Liver (tissue), 9 donors: ENCODE results near the gene ZNF205. TPM values are rescaled to one million over a fixed set of nuclear protein-coding genes. Genes with fewer than 3 reads are reported as not detected.

Experiments
- DNase-seq: peaks from one replicate; pipeline ENCODE4 v3.0.0-alpha.2; 2017; ENCODE audit warnings: low spot score
- H3K27ac ChIP-seq, 2 donors: one replicate each; pipeline ENCODE4 v1.7.0; 2013; ENCODE audit warnings: inconsistent platforms in 2 of 2, low read length in 2 of 2, control low read depth in 1 of 2, low read depth in 1 of 2, mild to moderate bottlenecking in 1 of 2
- H3K27me3 ChIP-seq, 4 donors: one replicate each; pipeline versions ENCODE4 v1.6.1 to v1.7.0; 2013; ENCODE audit warnings: low read length in 3 of 4, inconsistent platforms in 1 of 4, mild to moderate bottlenecking in 1 of 4, moderate library complexity in 1 of 4; ENCODE audit not compliant: control insufficient read depth in 4 of 4, insufficient read depth in 4 of 4
- H3K36me3 ChIP-seq, 4 donors: one replicate each; pipeline versions ENCODE4 v1.6.1 to v1.7.0; 2013; ENCODE audit warnings: low read length in 3 of 4, mild to moderate bottlenecking in 3 of 4, low read depth in 1 of 4, moderate library complexity in 1 of 4; ENCODE audit not compliant: control insufficient read depth in 4 of 4, insufficient read depth in 3 of 4
- H3K4me1 ChIP-seq, 4 donors: one replicate each; pipeline versions ENCODE4 v1.6.1 to v1.7.0; 2013; ENCODE audit warnings: low read length in 3 of 4, mild to moderate bottlenecking in 3 of 4, moderate library complexity in 1 of 4; ENCODE audit not compliant: control insufficient read depth in 4 of 4, insufficient read depth in 4 of 4
- H3K4me3 ChIP-seq, 3 donors: one replicate each; pipeline versions ENCODE4 v1.6.1 to v1.7.0; 2013; ENCODE audit warnings: low read length in 3 of 3, control low read depth in 1 of 3, low read depth in 1 of 3, mild to moderate bottlenecking in 1 of 3
- H3K9ac ChIP-seq, 2 donors: one replicate each; pipeline ENCODE4 v1.7.0; 2013; ENCODE audit warnings: low read length in 2 of 2, mild to moderate bottlenecking in 2 of 2, moderate library complexity in 2 of 2, control low read depth in 1 of 2, low read depth in 1 of 2
- H3K9me3 ChIP-seq, 4 donors: one replicate each; pipeline versions ENCODE4 v1.6.1 to v1.7.0; 2013; ENCODE audit warnings: low read length in 3 of 4; ENCODE audit not compliant: control insufficient read depth in 4 of 4
- ATF3 ChIP-seq: IDR thresholded peaks from 2 replicates; pipeline ENCODE4 v1.6.1; 2016; ENCODE audit warnings: antibody characterized with exemption
- CTCF ChIP-seq: fragments of 150-350 bp; IDR thresholded peaks from 2 replicates; pipeline ENCODE4 v1.5.1; 2017; ENCODE audit warnings: improper control_type of control experiment, low read depth, low read length; ENCODE audit not compliant: missing input control
- EGR1 ChIP-seq, 2 donors: IDR thresholded peaks; 2 replicates each; pipeline ENCODE4 v1.6.1; 2016 to 2018; ENCODE audit warnings: antibody characterized with exemption in 2 of 2, low read depth in 2 of 2
- FOXA1 ChIP-seq: IDR thresholded peaks from 2 replicates; pipeline ENCODE4 v1.6.1; 2016; ENCODE audit warnings: antibody characterized with exemption
- FOXA2 ChIP-seq: IDR thresholded peaks from 2 replicates; pipeline ENCODE4 v1.6.1; 2016; ENCODE audit warnings: antibody characterized with exemption
- GABPA ChIP-seq, 2 donors: IDR thresholded peaks in 1 of 2; conservative IDR thresholded peaks in 1 of 2; 2 replicates each; pipeline ENCODE4 v1.6.1; 2016; ENCODE audit warnings: antibody characterized with exemption in 2 of 2, mild to moderate bottlenecking in 1 of 2, moderate library complexity in 1 of 2
- HNF4A ChIP-seq, 2 donors: conservative IDR thresholded peaks; 2 replicates each; pipeline ENCODE4 v1.6.1; 2016; ENCODE audit warnings: antibody characterized with exemption in 2 of 2, mild to moderate bottlenecking in 2 of 2
- HNF4G ChIP-seq: IDR thresholded peaks from 2 replicates; pipeline ENCODE4 v1.6.1; 2016; ENCODE audit warnings: antibody characterized with exemption
- JUND ChIP-seq, 2 donors: IDR thresholded peaks; 2 replicates each; pipeline ENCODE4 v1.6.1; 2016; ENCODE audit warnings: antibody characterized with exemption in 2 of 2
- MAX ChIP-seq: IDR thresholded peaks from 2 replicates; pipeline ENCODE4 v1.6.1; 2016; ENCODE audit warnings: antibody characterized with exemption
- NR2F2 ChIP-seq: IDR thresholded peaks from 2 replicates; pipeline ENCODE4 v1.6.1; 2016; ENCODE audit warnings: antibody characterized with exemption
- RAD21 ChIP-seq, 2 donors: IDR thresholded peaks; 2 replicates each; pipeline ENCODE4 v1.6.1; 2016; ENCODE audit warnings: antibody characterized with exemption in 2 of 2, mild to moderate bottlenecking in 2 of 2
- RXRA ChIP-seq, 2 donors: IDR thresholded peaks; 2 replicates each; pipeline ENCODE4 v1.6.1; 2017 to 2018; ENCODE audit warnings: antibody characterized with exemption in 2 of 2, mild to moderate bottlenecking in 1 of 2
- SP1 ChIP-seq: IDR thresholded peaks from 2 replicates; pipeline ENCODE4 v1.6.1; 2018; ENCODE audit warnings: antibody characterized with exemption, mild to moderate bottlenecking
- TAF1 ChIP-seq: conservative IDR thresholded peaks from 2 replicates; pipeline ENCODE4 v1.6.1; 2016; ENCODE audit warnings: antibody characterized with exemption, mild to moderate bottlenecking
- YY1 ChIP-seq: IDR thresholded peaks from 2 replicates; pipeline ENCODE4 v1.6.1; 2016; ENCODE audit warnings: antibody characterized with exemption, mild to moderate bottlenecking
- ZBTB33 ChIP-seq: IDR thresholded peaks from 2 replicates; pipeline ENCODE4 v1.6.1; 2016; ENCODE audit warnings: antibody characterized with exemption
- WGBS: extraction: QIAGEN DNeasy Blood & Tissue Kit; methylation state at CpG from one replicate; pipeline ENCODE4 v1.1.7; 2013; 5-methylcytosine and 5-hydroxymethylcytosine counted together
- polyA plus RNA-seq, 2 donors: library from polyadenylated mRNA; stranded (reverse) in 1 of 2; unstranded in 1 of 2; fragments of 200-250 nt in 1 of 2; fragments of >200 nt in 1 of 2; fragmentation: Nextera tagmentation in 1 of 2; extraction: Ambion mirVana in 1 of 2; gene quantifications; one replicate each; pipeline versions ENCODE4 v1.2.1 to v1.2.3, GENCODE V29; 2013 to 2015
- total RNA-seq, 2 donors: library from RNA; depleted of rRNA; stranded (reverse); fragments of >200 nt; gene quantifications; one replicate each; pipeline ENCODE4 v1.2.3, GENCODE V29; 2014
- TF ChIP-seq, protein P1 (sequence below): IDR thresholded peaks from 2 replicates; pipeline ENCODE4 v1.6.1; 2016; ENCODE audit warnings: antibody characterized with exemption, mild to moderate bottlenecking
- donor health status: healthy.
- donor health status: healthy.
- donor health status: healthy.
- donor health status: healthy.
- donor health status: healthy.

ZNF205 gene
- total and polyA plus RNA-seq, 4 donors, result 2.0 to 6.9 (median 5.0) TPM

GRCh38 chr16:3101841-3102470 is 10.4 kb upstream of the ZNF205 start:
- peaks cover 0 to 22% (median 9%) of the 10 kb centered on the region in 4 donors for H3K4me1 ChIP-seq
- WGBS, result 58% methylated on average over 27 of the region's 27 CpGs
- no peak overlapping the region for H3K27ac ChIP-seq
- DNase-seq, result no peak
- H3K27me3 ChIP-seq, result no peaks in the 10 kb centered on the region
- no peak overlapping the region for H3K9ac ChIP-seq
- TF ChIP-seq HNF4G, result no peak
- TF ChIP-seq SP1, result peak; percentile 28
- peak; percentile 95 for TF ChIP-seq NR2F2
- no peaks in the 10 kb centered on the region for H3K36me3 ChIP-seq
- no peaks in the 10 kb centered on the region for H3K9me3 ChIP-seq
- H3K4me3 ChIP-seq, result no peak overlapping the region

DNA sequence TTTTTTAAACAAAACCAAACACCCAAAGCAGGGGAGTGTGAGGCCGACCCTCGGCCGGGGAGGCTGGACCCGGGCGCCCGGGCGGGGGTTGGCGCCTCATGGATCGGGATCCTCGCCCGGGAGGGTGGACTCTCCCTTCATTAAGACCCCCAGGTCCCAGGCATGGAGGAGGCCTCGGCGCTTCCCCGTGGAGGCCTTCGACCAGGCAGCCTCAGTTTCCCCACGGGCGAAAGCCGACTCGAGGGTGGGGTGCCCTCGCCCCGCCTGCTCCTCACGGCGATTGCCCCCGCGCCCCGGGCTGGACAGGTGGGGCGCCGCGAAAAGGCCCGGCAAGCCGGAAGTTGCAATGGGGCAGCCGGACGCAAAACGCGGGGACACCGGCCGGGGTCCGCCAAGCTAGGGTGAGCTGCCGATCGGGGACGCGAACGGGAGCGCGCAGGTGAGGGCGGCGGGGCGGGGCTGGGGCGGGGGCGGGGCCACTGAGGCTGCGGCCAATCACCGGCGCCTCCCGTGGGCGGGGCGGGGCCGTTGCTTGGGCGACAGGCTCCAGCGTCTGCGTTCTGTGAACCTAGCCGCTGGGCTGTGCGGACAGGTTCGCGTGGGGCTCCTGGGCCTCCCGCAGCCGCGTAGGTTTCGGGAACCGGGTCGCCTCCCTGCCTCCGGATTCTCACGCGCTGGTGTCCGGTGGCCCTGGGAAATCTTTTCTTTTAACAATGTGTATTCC is 6.0 kb upstream of the ZNF205 start:
- H3K36me3 ChIP-seq, result no peaks in the 10 kb centered on the region
- WGBS, result 1% methylated on average over 74 of the region's 74 CpGs
- no peaks in the 10 kb centered on the region for H3K27me3 ChIP-seq
- TF ChIP-seq GABPA (IDR thresholded peaks at IDR 0.05 in 1 of 2, conservative IDR thresholded peaks at IDR 0.05 in 1 of 2) (peak; percentile 84 to 92), ATF3 (no peak), JUND (IDR thresholded peaks at IDR 0.05) (no peak), EGR1 (IDR thresholded peaks at IDR 0.05; ENCODE audit: low read depth in 2 of 2) (no peak), HNF4G (no peak), NR2F2 (no peak), RAD21 (IDR thresholded peaks at IDR 0.05) (no peak), RXRA (IDR thresholded peaks at IDR 0.05) (no peak), FOXA2 (no peak), MAX (no peak), YY1 (peak; percentile 23), SP1 (peak; percentile 38), TAF1 (no peak), ZBTB33 (no peak), FOXA1 (no peak), CTCF (no peak), HNF4A (conservative IDR thresholded peaks at IDR 0.05) (peak in 1 of 2 donors; percentile 8)
- TF ChIP-seq, protein P1, sequence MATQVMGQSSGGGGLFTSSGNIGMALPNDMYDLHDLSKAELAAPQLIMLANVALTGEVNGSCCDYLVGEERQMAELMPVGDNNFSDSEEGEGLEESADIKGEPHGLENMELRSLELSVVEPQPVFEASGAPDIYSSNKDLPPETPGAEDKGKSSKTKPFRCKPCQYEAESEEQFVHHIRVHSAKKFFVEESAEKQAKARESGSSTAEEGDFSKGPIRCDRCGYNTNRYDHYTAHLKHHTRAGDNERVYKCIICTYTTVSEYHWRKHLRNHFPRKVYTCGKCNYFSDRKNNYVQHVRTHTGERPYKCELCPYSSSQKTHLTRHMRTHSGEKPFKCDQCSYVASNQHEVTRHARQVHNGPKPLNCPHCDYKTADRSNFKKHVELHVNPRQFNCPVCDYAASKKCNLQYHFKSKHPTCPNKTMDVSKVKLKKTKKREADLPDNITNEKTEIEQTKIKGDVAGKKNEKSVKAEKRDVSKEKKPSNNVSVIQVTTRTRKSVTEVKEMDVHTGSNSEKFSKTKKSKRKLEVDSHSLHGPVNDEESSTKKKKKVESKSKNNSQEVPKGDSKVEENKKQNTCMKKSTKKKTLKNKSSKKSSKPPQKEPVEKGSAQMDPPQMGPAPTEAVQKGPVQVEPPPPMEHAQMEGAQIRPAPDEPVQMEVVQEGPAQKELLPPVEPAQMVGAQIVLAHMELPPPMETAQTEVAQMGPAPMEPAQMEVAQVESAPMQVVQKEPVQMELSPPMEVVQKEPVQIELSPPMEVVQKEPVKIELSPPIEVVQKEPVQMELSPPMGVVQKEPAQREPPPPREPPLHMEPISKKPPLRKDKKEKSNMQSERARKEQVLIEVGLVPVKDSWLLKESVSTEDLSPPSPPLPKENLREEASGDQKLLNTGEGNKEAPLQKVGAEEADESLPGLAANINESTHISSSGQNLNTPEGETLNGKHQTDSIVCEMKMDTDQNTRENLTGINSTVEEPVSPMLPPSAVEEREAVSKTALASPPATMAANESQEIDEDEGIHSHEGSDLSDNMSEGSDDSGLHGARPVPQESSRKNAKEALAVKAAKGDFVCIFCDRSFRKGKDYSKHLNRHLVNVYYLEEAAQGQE, result no peak
- H3K9me3 ChIP-seq, result no peaks in the 10 kb centered on the region
- peak; percentile 95 for DNase-seq
- peak overlapping the region; percentile 63 to 88 (median 69) for H3K4me3 ChIP-seq
- peak overlapping the region; percentile 72 to 94 for H3K9ac ChIP-seq
- peak overlapping the region; percentile 84 to 86 for H3K27ac ChIP-seq
- peaks cover 0 to 10% (median 4%) of the 10 kb centered on the region in 4 donors for H3K4me1 ChIP-seq
